GM18907 (cell line): Measurements from ENCODE around the gene IL1RAPL2.
"Not testable (repeated sequence)": the region's sequence is repeated elsewhere in the genome, so short reads cannot be mapped to it uniquely, and the experiment has no call there.

Experiments used
- ATAC-seq: cut with Tn5 transposase; IDR thresholded peaks from one replicate; pipeline ENCODE4 v1.9.1; 2021; ENCODE audit warnings: mild to moderate bottlenecking, moderate library complexity; ENCODE audit not compliant: unreplicated experiment

Gene IL1RAPL2

DNA sequence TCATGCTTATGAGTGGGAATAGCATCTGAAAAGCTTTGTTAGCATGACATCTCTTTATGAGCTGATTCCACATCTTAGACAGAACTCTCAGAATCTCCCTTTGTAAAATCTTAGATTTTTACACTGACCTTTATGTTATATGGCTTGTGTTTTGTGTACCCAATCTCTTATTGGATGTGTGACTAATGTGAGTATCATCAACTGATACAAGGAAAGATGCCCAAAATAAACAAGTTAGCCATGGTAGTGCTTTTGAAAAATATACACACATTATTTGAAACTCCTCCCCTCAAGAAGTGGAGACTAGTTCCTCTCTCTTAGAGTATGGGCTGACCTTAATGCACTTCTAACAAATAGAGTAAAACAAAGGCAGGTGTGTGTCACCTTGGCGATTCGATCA, 1096.2 kb downstream of the IL1RAPL2 start:
- no peak for ATAC-seq

DNA sequence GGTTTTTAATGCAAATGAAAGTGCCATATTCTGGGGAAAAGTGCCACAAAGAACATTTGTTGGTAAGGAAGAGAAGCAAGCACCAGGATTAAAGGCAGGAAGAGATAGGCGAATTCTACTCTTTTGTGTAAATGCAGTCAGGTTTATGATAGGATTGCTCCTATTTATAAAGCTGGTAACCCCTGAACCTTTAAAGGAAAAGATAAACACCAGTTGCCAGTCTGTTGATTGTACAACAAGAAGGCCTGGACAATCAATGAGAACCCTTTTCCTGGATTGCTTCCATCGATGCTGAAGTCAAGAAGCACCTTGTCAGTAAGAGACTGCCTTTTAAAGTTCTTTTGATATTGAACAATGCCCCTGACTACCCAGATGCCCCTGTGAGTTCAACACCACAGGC, 1098.2 kb downstream of the IL1RAPL2 start:
- no peak for ATAC-seq

DNA sequence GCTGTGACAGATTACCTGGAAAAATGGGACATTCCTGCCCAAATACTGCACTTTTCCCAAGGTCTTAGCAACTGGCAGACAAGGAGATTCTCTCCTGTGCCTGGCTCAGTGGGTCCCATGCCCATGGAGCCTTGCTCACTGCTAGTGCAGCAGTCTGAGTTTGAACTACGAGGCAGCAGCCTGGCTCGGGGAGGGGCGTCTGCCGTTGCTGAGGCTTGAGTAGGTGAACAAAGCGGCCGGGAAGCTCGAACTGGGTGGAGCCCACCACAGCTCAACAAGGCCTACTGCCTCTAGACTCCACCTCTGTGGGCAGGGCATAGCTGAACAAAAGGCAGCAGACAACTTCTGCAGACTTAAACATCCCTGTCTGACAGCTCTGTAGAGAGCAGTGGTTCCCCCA, 1118.3 kb downstream of the IL1RAPL2 start:
- ATAC-seq: not testable (repeated sequence)

DNA sequence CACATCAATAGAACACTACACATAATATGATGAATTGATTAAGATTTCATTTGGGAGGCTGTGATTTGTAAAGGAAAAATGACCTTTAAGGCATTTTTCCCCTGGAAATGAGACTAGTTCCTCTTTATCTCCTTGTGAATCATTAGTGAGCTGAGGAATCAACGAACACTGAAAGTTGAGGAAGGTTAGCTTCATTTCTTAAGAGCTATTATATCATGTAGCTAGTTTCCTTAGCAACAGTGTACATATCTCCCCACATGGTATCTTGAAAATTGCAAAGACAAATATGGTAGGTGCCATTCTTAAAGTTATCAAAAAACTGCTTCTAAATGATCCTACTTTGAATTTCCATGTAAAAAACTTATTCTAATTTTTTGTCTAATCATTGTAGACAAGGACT, 1128.8 kb downstream of the IL1RAPL2 start:
- no peak for ATAC-seq

DNA sequence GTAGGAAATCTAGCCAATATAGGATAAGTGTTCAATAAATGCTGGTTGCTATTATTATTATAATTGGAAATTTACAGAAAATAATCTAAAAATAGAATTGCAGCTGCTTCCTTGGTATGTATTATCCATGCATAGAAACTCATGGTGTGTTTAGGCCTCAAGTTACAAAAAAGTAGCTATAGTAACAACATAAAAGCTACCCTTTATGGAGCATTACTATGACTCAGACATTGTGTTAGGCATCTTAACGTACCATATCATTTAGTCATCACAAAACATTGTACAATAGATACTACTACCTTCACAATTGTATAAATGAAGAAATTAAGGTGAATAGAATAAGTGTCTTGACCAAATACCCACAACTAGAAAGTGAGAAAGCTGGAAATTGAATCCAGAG, 1129.5 kb downstream of the IL1RAPL2 start:
- ATAC-seq: no peak

DNA sequence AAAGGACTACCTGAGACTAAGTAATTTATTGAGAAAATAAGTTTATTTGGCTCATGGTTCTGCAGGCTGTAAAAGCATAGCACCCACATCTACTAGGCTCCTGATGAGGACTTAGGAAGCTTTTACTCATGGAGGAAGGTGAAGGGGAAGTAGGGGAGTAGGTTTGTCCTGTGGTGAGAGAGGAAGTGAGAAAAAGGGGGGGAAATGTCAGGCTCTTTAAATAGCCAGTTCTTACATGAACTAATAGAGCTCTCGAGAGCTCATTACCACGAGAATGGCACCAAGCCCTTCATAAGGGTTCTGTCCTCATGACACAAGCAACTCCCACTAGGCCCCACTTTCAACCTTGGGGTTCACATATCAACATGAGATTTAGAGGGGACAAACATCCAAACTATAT, 1130.9 kb downstream of the IL1RAPL2 start:
- peak; percentile 68 for ATAC-seq

DNA sequence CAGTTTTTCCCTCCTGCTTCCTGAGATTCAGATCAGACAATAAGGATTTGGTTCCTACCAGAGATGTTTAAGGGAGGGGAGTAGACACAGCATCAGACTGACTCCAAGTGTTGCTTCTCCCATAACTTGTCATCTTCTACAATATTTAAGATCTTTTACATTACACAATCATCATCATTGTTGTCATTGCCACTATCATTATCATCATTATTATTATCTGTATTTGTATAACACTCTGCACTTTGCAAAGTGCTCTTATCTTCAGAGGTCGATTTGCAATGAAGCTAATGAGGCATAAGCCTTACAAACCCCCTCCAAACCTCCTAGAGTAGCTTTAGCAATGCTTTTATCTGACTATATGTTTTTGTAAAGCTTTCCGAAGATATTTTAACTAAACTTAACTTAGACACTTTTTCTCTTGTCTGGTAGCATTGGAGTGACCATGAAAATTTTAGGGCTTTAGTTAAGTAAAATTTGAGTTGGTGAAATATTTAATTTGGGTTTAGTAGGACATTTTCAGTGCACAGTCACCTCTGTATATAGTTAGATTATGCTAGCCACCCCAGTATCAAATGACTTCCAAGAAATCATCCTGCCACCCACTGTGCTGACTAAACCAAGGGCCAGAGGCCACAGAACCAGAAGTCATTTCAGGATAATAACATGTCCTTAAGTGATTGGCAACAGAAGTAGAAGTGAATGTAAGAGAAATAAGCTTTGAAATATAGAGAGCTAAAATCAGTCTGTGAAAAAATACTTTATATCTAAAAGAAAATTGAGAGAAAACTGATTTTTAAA, 1132.2 kb downstream of the IL1RAPL2 start:
- ATAC-seq: no peak

DNA sequence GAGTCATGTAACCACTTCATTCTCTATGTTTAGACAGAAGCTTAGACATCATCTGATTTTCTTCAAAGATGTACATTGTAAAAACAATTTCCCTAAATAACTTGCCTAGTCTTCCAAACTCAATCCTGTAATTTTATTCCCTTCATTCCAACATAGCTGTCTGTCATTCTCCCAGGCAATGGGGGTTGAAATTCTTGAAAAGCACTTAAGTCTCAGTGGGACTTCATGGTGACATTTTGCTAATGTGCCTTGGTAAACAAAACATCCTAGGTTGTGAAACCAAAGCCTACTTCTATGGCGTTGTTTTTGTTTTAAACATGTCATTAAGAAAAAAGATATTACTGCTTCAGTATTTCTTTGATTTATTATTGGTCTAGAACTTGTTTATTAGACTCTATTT, 1134.3 kb downstream of the IL1RAPL2 start:
- no peak for ATAC-seq

DNA sequence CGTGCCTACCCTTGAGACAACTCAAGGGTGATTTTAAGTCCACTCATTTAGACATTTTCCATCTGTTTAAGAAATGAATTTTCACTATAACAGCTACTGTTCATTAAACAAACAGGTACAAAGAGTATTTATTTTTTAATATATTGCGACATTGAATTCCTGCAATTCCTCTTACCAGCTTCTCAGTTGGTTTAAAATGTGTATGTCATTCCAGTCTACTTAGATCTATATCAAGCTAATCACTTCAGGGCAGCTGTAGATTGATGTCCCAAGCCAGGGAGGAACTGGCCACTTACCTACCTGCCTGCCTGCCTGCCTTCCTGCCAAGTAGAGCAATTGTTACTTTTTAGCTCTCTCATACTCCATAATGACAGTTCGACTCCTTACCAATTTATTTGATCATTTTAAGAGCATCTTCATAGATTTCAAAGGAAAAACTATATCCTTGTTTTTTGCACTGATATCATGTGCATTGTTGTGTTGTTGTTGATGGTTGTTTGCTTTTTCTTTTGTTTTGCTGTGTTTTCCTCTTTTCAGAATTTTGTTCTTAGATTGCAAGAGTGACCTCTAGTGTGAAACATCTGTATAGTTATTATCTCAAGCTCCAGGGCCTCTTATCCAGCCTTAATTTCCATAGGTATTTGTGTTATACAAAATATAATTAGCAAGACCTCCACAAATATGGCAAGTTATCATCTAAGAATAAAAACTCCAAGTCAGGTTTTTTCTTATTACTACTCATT, 1135.5 kb downstream of the IL1RAPL2 start:
- ATAC-seq: no peak

DNA sequence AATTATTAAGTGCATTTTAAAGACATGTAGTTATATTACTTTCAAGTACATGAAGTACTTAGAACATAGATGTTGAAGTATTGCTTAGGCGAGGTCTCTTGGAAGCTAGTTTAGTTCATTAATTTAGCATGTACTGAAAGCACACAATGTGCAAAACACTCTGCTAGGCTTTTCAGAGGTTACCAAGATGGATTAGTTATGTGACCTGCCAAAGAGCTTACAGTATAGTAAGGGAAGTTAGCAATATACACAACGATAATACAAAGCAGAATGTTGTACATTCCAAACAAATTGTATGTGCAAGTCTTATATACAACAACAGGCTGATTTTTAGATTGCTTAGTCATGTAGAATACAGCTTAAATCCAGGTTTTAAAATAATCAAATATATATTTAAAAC, 1137.9 kb downstream of the IL1RAPL2 start:
- no peak for ATAC-seq

DNA sequence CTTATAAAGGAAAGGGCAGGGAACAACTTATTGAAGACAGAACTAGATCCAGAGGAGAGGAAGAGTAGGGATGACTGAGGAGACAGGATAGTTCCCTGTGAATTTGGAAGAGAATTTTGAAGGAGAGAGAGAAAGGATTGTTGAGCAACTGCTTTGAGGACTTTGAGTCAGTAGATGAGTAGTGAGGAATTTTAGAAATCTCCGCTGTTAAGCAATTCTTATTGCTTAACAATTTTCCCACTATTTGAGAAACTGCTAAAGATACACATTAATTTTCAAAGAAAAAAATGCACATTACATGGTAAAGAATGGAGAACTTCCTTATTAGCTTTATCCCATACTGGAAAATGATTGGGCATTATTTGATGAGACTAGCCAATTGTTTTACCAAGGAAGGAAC, 1140.0 kb downstream of the IL1RAPL2 start:
- ATAC-seq: no peak

DNA sequence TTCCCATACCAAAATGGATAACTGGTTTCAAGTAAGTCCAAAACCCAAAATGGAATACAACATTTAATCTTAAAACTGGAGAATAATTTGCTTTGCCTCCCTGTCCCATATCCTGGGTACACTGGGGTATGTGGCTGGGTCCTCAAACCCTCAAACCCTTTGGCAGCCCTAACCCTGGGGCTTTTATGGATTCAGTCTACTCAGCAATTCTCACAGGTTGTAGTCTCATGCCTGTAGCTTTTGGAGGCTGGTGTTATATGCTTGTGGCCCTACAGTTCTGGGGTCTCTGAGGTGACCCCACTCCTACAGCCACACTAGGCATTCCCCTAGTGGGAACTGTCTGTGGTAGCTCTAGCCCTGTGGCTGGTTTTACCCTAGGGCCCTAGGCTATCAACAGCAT, 1145.8 kb downstream of the IL1RAPL2 start:
- ATAC-seq: no peak

DNA sequence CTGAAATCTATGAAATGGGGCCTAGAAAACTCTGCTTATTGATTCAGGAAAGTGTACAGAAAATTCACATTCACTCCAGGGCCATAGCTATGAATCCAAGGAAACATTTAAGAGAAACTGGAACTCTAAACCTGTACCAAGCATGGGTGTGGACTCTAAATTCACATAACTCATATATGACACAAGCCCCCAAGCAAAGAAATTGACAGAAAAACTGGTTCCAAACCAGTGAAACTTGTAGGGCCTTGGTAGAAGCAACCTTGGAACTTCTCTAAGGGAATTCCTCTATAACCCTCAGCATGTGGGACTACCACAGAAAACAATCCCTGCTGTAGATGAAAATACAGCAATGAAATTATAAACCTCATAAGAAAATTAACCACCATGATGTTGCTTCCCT, 1149.7 kb downstream of the IL1RAPL2 start:
- ATAC-seq: no peak

DNA sequence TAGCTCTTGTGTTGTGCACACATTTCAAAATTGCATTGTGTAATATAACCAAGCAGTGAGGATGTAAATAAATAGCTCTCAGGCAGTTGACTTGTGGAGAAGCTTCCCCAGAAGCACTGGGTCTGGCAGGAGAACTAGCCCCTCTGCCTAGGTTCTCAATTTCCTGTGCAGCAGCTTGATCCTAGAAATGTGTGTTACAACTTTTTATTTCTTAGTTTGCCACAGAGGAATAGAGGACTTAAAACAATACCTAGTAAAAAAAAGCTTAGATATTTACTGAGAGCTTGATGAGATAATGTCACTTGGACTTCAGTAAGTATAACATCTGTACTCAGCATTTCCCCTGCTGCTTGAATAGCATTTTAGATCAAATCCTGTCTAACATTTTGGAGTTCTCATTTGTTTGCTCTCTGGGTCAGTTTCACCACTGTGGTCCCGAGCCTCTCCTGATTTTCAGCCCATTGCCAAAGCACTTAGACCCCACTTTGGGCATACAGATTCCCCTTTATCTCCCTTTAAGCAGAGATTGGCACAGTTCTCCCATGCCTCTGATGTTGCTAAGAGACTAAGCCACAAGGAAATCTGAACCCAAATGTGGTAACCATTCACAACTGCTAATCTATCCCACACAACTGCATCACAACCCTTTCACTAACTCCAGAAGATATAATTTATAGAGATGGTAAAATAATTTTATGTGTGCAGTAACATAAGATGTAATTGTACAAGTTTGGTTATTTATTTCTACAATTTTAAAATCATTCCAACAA, 1158.2 kb downstream of the IL1RAPL2 start:
- no peak for ATAC-seq

DNA sequence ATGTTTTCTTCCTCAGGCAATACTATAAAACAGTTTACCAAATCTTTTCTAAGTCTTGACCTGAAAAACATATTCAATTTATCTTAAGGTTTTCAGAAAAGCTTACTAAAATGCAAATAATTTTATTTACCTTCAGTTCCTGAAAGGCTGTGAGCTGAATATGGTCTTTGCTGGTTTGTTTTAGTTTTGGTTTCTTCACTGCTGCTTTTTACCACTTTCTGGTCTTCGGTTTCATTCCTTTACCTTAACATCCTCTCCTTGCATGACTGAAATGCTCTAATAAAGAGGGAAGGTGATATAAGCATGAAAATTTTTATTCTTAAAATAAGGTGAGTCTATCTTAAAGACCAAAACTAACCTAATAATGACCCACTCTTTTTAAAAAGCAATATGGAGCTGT, 1159.2 kb downstream of the IL1RAPL2 start:
- ATAC-seq: no peak

DNA sequence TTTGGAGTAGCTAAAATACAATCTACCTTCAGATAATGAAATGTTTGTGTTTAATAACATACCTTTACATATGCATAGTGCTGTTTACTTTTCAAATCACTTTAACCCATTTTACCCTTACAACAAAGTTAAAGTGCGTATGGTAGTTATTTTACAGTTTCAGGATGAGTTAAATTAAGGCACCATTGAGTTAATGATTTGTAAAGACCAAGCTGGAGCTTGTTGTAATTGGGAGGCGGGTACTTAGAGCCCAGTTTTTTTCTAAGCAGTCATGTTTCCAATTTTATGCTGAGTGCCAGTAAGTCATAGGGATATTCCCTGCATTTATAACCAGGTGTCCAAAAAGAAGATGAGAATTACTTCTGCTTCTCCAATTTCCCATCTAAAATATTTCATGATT, 1172.2 kb downstream of the IL1RAPL2 start:
- peak; percentile 60 for ATAC-seq

DNA sequence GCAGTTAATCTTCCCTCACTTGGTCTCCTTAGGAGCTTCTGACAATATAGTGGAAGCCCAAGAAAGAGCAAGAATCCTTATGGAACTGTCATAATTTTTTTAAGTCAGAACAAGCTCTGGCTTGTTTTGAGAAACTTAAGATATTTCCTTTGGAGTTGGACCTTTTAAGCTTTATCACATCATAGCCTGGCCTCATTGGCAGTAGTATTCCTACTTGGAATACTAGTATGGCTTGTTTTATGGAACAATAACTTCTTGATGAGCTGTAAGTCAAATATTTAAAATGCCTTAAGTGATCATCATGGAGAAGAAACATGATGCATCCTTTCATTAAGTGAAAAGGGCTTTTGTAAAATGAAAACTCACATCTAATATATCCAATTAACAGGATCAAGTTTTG, 1178.3 kb downstream of the IL1RAPL2 start:
- ATAC-seq: no peak

DNA sequence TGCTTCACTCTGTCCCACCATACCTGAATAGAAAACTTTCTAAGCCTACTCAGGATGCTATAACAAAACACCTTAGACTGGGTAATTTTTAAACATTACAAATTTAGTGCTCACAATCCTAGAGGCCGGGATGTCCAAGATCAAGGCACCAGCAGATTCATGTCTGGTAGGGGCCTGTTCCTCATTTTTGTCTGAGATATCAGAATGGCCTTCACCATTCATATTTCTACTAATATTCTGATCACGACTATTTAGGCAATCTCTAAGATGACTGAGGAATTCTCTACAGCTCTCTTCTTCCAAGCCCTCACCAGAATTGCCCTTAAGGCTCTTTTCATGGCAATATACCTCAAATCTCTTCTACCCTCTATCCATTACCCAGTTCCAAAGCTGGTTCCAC, 1178.9 kb downstream of the IL1RAPL2 start:
- no peak for ATAC-seq

DNA sequence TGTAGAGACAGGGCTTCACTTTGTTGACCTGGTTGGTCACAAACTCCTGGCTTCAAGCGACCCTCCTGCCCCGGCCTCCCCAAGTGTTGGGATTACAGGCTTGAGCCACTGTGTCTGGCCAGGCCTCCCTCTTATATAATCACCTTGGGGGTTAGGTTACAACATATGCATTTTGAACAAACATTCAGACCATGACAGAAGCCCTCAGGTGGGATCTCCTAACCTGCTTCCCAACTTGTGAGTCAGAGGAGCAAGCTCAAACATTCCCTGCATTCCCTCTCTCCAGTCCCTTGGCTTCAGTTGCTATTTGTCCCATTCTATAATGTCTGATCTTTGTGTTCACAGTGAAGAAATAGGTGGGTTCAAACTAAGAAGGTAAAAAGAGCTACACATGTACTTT, 1179.9 kb downstream of the IL1RAPL2 start:
- ATAC-seq: no peak

DNA sequence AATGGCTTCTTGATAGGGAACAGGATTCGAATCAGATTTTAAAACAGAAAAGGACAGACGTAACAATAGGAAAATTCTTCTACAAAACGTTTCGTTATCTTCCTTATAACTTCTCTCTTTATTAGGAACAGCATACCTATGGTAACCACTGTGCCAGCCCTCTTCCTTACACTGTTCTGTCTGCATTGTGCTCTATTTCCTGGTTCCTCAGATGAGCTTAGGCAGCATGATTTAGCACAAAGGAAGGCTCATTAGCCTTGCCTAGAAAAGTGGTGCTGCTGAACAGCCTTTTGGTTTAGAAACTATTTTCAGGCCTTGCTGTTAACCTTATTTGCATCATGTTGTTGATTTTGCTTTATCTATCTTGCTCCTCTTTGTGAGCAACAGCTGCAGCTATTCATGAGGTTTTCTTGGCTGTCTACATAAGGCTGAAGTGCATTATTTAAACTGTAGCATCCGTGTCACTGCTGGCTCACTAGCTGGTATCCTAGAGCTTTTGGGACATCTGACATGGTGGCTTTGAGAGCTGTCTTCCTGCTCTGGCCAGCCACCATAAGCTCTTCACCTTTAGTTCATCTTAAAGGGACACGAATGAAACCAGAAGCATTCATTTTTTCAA, 1186.4 kb downstream of the IL1RAPL2 start:
- ATAC-seq: no peak

DNA sequence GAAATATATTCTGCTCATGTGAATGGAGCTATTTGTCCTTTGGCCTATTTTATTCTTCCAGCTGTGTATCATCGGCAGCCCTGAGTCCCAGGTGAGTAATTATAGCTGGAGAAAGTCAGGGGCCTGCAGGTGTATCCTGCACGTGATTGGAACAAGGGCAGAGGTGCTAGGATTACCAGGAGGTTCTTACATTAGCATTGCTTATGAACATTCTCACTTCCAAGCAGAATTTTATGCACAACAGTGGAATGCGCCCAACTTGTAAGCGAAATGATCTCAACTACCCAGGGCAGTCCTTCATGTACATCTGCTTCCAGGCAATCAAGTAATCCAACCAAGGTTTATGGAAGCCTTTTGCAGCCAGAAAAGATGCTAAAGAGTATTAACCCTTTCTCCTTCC, 1187.4 kb downstream of the IL1RAPL2 start:
- no peak for ATAC-seq
